ENCODE results near the gene ADSS1.
"Not testable (repeated sequence)": the region's sequence is repeated elsewhere in the genome, so short reads cannot be mapped to it uniquely, and the experiment has no call there.

The ADSS1 gene

DNA sequence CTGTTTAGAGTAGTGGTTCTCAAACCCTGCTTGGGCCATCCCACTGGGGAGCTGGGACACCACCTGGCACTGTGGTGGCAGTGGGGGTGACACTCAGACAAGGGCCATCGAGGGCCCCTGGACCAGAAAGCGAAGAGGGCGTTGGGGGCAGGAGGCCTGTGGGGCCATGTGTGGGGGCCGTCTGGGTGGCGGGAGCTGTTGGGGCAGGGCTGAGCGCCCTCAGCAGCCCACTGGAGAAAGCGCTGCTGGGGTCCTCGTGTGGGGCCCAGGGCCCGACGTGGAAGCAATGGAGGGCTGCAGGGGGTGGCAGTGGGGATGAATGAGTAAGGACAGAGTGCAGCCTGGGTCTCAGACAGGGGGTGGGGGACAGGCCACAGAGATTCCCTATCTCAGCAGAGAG lies 5.9 kb upstream of the ADSS1 start:
- DNase-seq: no peak

DNA sequence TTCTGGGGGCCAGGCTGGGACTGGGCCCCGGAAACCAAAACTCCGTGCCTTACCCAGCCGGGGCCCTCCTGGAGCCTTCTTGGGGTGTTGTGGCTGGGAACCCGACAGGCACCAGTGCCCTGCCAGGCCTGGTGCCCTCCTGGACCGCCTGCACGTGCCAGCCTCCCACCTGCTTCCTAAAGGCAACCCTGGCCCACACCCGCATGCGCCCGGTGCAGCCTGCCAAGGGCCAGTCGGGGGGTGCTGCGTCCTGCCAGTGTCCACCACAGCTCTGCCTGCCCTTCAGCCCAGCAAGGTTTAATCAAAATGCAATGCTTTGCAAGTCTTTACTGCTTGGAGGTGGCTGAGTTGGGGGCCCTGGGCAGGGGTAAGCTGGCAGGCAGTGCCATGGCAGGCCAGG lies 5.2 kb upstream of the ADSS1 start:
- DNase-seq: no peak

DNA sequence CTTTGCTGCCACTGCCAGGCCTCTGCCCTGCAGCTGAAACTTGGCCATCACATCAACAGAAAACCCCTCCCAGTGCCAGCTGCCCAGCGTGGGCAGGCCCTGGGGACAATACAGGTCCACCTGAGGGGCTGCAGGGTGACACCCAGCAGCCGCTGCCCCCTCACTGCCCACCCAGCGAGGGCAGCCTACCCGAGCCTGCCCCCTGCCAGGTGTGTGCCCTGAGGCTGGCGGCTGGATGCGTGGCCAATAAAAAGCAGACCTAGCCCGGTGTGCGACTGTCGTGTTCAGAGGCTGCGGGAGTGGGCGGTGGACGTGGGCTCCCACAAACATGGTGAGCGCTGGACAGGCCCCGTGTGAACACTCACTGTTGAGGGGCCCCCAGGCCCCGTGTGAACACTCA lies 4.7 kb upstream of the ADSS1 start:
- DNase-seq: no peak

DNA sequence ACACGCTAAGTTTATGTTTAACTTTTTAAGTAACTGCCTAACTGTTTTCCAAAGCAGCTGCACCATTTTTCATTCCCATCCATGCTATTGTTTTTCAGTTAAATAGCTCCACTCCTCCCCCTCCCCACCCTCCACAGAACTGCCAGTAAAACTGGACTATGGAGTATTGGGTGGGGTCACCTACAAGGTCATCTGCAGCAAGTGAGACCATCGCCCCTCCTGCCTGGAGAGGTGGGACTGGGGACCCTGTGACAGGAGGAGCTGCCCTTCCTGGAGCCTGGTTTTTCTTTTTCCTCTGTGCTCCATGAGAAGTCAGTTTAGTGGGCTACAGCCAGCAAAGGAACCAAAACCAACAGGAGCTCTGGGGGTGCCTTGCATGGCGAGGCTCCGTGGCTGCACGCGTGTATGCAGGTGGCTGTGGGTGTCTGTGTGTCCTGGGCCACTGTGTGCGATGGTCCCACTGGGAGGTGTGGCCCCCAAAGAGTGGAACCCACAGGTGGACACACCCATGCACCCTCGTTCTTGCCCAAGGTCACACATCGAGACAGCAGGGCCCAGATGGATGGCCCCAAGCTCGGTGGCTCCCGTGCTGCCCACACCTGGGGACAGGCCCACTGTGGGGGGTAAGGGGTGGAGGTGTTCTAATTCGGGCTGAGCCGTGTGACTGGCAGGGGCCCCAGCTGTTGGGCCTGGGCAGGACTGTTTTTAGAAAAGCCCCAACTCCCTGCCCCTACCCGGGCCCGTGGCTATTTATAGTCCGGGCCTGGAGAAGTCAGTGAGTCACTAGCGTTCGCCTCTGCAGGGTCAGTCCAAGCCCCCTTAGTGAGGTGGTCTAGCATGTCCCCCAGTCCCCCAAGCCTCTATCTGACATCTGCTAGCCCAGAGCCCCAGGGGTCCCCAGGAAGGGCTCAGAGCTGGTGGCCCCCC lies 2.3 kb upstream of the ADSS1 start:
- no peak for DNase-seq

DNA sequence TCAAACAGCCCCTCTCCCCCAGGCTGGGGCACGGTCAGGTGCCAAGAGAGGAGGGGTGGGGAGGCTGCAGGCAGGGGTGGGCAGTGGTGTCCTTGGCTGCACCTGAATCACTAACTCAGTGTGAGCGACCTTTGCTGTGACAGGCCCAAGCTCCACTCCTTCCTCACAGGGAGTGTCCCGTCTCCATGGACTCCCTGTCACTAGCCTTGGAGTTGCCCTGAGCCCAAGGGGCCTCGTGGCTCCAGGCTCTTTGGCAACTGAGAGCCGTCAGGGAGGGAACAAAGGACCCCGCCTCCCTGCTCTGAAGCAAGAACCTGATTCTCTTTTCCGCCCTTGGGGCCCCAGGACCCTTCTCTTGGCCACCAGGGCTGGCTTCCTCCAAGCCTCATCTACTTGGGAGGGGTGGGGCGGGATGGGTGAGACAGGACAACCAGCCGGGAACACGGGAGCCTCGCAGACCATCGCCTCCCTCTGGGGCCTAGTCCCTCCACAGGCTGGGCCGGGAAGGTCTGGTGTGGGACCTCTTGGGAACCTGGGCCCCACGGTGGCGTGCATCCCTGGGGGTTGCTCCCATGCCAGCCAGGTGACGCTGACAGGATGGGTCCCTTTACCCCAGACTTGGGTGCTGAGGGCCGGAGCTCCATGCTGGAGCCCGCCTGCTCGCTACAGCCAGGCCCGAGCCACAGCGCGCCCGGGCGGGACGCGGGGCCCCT lies 935 bp upstream of the ADSS1 start:
- no peak for DNase-seq

DNA sequence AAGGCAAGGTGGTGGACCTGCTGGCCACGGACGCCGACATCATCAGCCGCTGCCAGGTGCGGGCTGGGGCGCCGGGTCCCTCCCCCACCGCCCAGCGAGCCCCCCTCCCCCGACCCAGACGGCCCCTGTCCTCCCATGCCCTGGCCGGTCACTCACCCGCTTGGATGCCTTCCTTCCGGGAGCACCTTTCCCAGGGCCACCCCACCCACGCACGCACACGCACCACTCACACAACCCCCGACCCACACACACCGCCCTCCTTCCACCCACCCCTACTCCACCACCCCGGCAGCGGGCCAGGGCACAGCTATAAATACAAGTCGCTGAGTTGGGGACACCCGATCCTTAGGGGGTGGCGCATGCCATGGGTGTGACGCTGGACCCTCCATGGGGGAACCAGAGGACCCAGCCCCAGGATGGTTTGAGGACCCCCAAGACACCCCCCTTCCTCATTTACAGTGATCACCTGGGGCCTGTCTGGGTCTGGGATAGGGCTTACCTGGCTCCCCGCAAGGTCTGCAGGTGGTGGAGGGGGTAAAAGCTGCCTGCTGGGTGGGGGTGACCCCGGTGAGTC lies 465 bp downstream of the ADSS1 start:
- no peak for DNase-seq

DNA sequence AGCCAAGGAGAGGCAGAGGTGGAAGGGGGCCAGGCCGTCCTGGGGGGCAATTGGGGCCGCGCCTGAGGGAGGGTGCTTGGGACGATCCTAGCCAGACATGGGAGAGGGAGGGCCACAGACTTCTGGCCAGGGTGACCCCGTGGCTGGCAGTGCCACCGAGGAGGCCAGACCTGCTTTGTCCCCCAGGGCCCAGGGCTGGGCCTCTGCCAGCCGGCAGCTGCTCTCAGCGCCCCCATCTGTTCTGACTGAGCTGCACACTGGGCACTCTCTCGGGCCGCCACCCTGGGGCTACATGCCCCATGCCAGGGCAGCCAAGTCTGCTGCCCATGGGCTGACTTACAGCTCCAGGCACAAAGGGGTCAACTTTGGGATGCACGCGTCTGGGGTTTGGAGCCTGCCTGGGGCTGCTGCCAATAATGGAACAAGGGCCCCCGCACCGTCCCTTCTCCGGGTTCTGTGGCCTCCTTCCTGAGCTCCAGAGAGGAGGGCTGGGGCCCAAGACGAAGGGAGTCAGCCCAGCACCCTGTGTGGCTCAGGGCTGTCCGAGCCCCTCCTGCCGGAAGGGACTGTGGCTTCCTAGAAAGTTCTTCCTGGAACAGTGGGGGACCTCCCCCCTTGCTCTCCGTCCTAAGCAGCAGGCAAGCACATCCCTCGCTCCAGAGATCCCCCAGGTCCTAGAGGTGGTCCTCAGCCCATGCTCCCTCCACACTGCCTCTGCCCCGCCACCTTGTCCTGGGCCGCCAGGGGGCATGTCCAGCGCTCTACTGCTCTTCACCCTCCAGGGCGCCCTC lies 1.1 kb downstream of the ADSS1 start:
- no peak for DNase-seq

DNA sequence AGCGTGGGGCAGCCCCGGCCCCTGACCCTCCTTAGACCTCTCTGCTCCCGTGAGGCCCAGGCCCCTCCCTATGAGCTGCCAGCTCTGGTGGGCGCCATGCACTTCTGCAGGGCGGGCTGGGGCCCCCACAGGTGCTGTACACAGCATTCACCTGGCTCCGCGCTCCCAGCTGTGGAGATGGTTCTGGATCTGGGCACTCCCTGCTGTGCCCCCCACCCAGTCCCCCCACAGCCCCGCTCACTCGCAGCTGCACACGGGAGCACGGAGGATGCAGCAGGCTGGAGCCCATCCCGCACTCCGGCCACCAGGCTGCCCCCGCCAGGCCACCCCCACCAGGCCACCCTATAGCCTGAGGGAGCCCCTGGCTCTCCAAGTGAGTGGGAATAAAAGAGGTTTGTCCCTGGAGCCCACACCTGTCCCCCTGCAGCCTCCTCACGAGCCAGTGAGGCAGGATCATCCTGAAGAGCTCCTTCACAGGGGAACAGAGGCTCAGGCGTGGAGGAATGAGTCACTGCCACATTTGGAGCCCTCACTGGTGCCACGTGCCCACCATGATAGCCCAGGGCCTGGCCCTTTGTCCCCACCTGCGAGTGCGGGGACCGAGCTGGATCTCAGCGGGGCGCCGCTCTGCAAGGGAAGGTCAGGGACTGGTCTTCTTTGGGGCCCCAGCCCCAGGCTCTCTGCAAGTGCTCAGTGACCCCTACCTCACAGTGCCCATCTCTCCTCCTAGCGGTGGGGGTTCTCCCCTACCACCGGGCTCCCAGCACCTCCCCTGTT lies 1.9 kb downstream of the ADSS1 start:
- DNase-seq: no peak

DNA sequence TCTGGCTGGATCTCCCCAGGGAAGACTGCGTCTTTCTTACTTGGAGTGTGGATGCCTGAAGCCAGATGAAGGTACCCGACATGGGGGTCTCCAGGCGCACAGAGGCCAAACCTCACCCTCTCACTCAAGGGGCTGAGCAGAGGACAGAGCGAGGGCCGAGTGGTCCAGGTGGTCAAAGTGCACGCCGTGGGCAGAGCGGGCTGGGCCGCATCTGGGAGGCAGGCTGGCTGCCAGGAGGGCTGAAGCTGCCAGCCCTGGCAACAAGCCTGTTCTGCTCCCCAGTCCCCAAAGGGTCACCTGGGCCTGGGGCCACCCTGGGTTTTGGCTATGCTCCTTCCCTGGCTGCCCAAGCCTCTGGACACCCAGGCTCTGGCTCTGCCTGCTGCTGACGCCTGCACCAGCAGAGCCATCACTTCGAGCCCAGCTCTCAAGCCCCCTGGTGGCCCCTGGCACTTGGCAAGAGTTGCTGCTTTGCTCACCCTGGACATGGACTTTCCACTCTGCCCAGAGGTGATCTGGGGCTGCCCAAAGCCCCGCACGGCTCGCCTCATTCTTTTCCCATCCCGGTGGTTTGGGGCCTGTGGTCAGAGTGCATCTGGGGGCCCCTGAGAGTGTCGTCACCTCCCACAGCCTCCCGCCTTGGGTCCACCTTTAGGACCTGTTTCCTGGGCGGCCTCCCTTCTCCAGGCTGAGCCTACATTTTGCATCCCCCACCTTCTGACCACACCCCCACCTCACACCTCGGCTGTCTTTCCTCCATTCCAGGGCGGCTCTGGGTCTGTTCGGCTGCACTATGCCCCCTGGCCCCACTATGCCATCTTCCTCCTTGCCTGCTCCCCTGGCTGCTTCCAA lies 2.8 kb downstream of the ADSS1 start:
- no peak for DNase-seq

DNA sequence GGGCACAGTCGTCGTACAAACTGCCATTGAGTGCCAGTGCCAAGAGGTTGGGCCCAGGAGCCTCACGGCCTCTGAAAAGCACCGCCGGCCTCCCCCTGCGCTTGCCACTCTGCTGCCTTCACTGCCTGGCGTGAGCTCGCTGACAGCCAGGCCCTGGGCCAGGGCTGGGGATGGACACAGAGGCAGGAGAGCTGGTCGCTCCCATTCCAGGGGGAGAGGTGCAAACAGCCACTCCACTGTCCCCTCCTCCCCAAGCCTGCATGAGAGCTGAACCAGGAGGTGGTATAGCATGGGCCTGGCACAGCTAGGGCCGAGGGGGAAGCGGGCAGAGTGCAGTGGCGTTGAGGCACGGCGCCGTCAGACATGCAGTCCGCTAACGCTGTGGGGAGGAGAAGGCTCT lies 4.6 kb downstream of the ADSS1 start:
- no peak for DNase-seq

DNA sequence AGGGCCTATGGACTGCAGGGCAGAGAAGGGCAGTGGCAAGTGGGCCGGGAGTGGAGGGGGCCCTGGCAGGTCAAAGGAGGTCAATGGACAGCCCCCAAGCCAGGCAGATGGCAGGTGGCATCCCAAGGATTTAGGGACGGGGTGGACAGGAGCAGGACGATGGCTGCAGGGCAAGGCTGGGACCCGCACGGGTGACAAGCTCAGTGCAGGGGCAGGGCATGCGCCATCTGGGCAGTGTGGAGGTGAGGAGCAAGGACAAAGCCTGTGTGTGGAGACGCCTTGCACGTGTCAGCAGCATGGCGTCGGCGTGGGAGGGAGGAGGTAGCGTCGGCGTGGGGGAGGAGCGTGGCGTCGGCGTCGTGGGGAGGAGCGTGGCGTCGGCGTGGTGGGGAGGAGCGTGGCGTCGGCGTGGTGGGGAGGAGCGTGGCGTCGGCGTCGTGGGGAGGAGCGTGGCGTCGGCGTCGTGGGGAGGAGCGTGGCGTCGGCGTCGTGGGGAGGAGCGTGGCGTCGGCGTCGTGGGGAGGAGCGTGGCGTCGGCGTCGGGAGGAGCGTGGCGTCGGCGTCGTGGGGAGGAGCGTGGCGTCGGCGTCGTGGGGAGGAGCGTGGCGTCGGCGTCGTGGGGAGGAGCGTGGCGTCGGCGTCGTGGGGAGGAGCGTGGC lies 5.3 kb downstream of the ADSS1 start:
- DNase-seq: not testable (repeated sequence)

DNA sequence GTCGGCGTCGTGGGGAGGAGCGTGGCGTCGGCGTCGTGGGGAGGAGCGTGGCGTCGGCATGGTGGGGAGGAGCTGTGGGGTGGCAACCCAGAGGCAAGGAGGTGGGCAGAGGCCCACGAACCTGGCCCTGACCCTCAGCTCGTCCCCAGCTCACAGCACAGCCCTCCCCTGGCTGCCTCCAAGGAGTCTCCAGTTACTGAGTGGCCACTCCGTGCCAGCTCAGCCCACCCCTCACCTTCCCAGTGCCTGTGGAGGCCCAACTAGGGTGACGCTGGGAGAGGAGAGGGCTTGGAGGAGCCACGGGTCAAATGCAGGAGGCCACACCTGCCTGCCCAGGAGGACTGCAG lies 5.8 kb downstream of the ADSS1 start:
- no peak for DNase-seq

DNA sequence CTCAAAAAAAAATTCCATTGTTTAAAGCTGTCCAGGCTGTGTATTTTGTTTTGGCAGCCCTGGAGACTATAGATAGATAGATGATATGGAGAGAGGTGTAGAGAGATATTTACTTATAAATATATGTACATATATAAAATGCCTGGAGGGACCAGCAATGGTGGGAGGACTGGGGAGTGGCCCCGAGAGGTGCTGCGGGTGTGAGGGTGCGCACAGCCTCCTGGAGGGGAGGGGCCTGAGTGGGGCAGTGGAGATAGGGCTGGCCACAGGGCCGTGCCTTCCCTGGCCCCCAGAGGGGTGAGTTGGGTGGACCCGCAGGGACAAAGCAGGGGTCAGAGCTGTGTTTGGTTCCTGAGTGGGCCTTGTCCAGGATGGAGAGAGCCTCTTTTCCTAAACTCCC lies 6.5 kb downstream of the ADSS1 start:
- DNase-seq: no peak

DNA sequence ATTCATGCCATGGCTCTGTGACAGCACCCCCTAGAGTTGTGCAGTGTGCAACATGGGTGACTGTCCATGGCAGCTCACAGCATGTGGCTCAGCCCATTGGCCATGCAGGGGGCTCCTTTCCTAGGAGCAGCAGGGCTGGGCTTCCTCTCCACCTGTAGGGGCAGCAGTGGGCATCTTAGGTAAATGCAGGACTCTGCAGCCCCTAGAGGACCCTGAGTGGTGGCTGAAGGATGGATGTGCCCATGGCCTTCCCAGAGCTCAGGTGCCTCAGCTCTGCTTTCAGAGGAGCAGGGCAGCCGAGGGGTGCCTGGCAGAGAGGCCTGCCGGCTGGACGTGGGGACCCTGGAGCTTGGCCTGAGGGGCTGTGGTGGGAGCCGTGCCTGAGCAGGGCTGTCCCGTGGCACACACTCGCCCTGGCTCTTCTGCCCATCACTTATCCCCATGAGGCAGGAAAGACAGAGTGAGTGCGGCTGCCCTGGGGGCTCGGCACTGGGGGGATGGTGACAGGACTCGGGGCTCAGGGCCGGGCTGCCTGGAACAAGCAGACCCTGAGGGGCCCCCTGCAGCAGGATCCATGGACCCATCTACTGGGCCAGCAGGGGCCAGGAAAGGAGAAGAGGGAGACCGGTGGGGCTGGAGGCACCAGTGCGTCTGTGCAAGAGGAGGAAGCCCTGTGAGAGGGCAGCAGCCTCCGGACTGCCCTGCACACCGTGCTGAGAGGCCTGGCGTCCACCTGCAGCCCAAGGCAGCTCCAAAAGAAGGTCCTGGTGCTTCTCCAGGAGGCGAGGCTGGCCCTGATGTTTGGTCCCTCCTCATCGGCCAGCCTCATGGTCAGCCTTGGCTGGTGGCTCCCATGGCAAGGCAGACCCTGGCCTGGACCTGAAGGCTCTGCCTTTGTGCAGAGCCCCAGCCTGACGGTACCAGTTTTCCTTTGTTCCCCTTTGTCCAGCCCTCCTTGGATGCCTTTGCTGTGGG lies 7.6 kb downstream of the ADSS1 start:
- DNase-seq: no peak

DNA sequence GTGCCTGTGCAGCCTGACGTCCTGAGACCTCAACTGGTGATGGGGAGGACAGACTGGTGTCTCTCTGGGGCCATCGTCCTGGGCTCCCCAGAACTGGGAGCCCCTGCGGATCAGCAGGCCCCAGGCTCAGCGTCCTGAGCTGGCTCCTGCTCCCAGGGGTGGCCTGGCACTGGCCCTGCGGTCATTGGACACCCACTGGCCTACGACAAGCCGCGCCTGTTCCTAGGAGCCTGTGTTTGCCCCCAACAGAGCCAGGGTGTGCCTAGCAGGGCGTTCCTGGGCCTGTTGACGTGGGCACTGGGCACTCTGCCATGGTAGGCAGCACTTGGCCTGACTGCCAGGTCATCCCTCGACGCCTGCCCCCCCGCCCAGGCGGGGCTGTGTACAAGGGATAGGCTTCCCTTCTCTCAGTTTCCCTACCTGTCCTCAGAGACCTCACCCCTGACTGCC lies 8.4 kb downstream of the ADSS1 start:
- no peak for DNase-seq

DNA sequence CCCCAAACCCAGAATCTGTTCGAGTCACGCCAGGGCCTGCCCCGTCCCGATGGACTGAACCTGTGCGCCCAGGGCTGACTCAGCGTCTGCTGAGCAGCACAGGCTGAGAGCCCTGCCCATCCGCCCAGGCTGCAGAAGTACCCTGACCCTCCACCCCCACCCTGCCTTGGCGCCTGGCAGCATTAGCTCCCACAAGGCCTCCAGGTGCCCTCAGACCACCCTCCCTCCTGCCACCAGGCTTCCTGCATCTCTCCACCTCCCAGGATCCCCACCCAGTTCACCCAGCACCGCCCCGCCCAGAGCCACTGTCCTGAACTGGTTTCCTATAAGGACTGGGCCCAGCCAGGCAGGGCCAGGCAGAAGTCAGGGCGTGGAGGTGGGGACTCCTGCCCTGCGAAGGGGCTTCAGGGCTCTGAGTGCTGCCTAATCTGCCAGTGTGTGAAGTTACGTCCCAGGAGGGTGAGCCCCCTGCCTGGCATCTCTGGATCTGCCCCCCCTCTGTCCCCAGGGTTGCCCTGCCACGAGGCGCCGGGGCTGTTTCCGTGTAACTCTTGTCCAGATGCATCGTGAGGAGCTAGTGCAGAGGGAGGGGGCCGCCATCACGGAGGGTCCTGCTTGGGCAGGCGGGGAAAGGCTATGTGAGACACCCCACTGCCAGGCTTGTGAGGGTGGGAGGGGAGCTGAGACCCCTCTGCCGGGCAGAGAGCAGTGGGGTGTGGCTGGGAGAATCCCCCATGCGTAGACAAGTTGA lies 9.1 kb downstream of the ADSS1 start:
- DNase-seq: no peak

DNA sequence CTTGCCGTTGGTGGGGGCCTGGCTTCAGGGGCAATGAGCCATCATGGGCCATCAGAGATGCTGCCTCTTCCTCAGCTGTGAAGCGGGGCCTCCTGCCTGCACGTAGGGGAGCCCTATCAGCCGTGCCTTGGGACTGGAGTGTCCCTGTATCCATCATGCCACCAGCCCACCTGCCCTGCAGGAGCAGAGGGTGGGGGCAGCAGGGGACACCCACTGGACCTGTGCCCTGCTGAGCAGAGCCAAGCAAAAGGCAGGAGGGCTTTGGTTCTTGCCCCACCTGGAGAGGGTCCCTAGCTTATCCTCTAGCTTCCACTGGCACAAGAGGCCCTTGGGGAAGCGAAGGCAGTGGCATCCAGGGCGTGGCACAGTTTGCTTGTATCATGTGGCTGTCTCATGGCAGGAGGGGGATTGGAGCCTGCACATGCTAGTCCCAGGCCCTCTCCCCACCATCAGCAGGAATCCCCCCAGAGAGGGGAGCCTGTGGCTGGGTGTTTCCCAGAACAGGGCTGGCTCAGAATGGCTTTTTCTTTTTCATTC lies 10.1 kb downstream of the ADSS1 start:
- DNase-seq: no peak

DNA sequence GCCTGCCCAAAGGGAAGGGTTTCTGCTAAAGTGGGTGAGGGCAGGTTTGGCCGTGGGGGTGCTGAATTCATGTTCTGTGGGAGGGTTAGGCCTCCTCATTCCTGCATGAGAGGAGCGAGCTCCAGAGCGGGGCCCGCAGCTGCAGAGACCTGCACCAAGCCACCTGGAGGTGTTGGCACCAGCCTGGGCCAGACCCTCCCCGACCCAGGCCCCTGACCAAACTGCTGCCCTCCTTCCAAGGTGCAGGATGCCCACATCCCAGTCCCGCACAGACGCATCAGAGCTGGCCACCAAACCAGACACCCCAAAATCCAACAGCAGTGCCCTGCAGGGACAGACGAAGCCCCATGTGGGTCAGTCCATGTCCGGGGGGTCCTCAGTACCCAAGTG lies 10.6 kb downstream of the ADSS1 start:
- DNase-seq: no peak

Data from CD4-positive, alpha-beta T cell treated with Interleukin-1 beta for 1 hour (primary cell).